Erythroblast (primary cell): ENCODE results near the gene LILRA5.

Experiments
- GATA1 ChIP-seq: IDR thresholded peaks from 2 replicates; pipeline ENCODE4 v1.6.1; 2011; ENCODE audit warnings: low read depth, mild to moderate bottlenecking, control low read depth, low read length, moderate library complexity
- POLR2A ChIP-seq: IDR thresholded peaks from 2 replicates; pipeline ENCODE4 v1.6.1; 2011; ENCODE audit warnings: mild to moderate bottlenecking, low read length

DNA sequence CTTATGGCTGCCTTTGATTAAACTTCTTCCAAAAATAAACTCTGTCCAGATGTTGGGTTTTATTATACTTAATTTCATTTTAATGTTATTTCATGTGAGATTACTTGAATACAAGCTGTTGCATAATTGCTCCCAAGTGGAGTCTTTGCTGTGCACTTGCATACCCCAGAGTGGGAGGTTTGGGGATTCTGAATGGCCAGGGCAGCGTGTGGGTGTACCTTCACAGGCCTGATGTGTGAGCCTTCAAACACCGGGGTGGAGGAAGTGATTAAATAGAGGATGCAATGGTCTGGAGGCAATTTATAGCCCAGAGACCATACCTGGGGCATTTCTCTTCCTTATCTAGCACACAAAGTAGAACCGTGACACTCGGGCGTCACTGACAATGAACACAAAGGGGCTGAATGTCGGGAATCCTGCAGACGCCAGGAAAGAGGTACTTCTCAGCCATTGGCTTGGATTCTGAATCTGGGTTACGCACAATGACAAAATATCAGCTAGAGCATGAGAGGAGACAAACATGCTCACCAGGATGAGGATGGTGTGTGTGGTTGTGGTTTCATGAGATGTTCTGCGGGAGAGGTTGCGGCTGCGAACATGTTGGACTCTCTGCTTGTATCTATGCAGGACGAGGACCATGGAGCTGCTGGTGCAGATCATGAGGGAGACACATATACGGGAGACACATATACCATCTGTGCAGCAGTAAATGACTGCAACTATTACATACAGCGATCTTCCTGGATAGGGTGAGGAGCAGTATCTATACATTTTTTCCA, 7.1 kb upstream of the LILRA5 start:
- TF ChIP-seq POLR2A: no peak
- no peak for TF ChIP-seq GATA1
